ENCODE results near the gene PLA2G7. TPM values are rescaled to one million over a fixed set of nuclear protein-coding genes. Genes with fewer than 3 reads are reported as not detected.

The PLA2G7 gene
- total and polyA plus RNA-seq, 9 donors, result 0.18 to 15.1 (median 1.6) TPM

GRCh38 chr6:46755865-46756264, 20.7 kb upstream of the PLA2G7 start:
- H3K27ac ChIP-seq, result no peak overlapping the region
- peaks cover 9% of the 10 kb centered on the region for H3K4me1 ChIP-seq (ENCODE audit: insufficient read depth)
- H3K27me3 ChIP-seq, result no peaks in the 10 kb centered on the region
- no peaks in the 10 kb centered on the region for H3K9me3 ChIP-seq
- no peak for TF ChIP-seq POLR2A (IDR thresholded peaks at IDR 0.05)
- no peak for TF ChIP-seq CTCF (IDR thresholded peaks at IDR 0.05)
- TF ChIP-seq EP300 (IDR thresholded peaks at IDR 0.05), result no peak
- intact Hi-C loops (cut with DNase I), result no loop called here
- H3K4me3 ChIP-seq, result no peak overlapping the region
- no peak for DNase-seq
- H3K36me3 ChIP-seq, result no peaks in the 10 kb centered on the region
- 62 to 72% (median 63%) methylated on average over 1 of the region's 1 CpG for WGBS, 3 donors

DNA sequence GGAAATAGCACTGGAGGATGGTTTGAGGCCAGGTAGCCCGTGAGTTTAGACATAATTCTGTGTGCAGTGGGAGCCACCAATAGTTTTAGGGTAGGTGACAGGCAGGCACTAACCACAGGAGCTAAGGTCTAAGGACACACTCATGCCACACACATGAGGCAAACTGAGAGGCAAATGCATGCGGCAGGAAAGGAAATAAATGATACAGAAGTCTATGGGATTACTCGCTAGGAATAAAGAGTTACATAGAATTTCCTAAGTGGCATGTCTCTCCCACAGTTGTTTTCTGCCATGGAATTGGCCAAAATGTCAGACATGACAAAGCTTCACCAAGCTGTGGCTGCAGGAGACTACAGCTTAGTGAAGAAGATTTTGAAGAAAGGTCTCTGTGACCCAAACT, 16.5 kb upstream of the PLA2G7 start:
- Histone ChIP-seq H3K36me3 (no peaks in the 10 kb centered on the region), H3K4me1 (ENCODE audit: insufficient read depth) (no peaks in the 10 kb centered on the region), H3K9me3 (no peaks in the 10 kb centered on the region), H3K27me3 (no peaks in the 10 kb centered on the region), H3K4me3 (no peak overlapping the region), H3K27ac (no peak overlapping the region)
- 65 to 94% (median 92%) methylated on average over 3 of the region's 3 CpGs for WGBS, 3 donors
- intact Hi-C loops (cut with DNase I), result no loop called here
- DNase-seq, result no peak
- no peak for TF ChIP-seq EP300 (IDR thresholded peaks at IDR 0.05)
- TF ChIP-seq POLR2A (IDR thresholded peaks at IDR 0.05), result no peak
- TF ChIP-seq CTCF (IDR thresholded peaks at IDR 0.05), result no peak

DNA sequence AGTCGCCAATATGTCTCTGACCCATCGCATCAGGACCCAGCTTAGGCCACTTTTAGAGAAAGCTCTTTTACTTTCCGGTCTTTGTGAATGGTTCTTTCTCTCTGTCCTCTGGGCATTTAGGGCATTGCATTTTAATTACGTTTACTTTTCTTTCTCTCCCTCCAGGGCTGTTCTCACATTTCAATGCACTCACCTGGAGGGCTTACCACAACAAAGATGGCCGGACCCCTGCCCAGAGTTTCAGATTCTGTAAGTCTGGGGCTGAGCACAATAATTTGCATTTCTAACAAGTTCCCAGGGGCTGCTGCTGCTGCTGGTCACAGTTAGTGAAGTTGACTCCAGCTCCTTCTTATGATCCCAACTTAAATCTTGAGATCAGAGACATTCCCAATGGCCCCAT, 14.6 kb upstream of the PLA2G7 start:
- 90 to 94% (median 92%) methylated on average over 5 of the region's 5 CpGs for WGBS, 3 donors
- Histone ChIP-seq H3K36me3 (no peaks in the 10 kb centered on the region), H3K27me3 (no peaks in the 10 kb centered on the region), H3K9me3 (no peaks in the 10 kb centered on the region), H3K4me3 (no peak overlapping the region), H3K27ac (no peak overlapping the region), H3K4me1 (ENCODE audit: insufficient read depth) (no peaks in the 10 kb centered on the region)
- intact Hi-C loops (cut with DNase I), result no loop called here
- no peak for TF ChIP-seq EP300 (IDR thresholded peaks at IDR 0.05)
- no peak for TF ChIP-seq CTCF (IDR thresholded peaks at IDR 0.05)
- TF ChIP-seq POLR2A (IDR thresholded peaks at IDR 0.05), result no peak
- DNase-seq, result no peak

DNA sequence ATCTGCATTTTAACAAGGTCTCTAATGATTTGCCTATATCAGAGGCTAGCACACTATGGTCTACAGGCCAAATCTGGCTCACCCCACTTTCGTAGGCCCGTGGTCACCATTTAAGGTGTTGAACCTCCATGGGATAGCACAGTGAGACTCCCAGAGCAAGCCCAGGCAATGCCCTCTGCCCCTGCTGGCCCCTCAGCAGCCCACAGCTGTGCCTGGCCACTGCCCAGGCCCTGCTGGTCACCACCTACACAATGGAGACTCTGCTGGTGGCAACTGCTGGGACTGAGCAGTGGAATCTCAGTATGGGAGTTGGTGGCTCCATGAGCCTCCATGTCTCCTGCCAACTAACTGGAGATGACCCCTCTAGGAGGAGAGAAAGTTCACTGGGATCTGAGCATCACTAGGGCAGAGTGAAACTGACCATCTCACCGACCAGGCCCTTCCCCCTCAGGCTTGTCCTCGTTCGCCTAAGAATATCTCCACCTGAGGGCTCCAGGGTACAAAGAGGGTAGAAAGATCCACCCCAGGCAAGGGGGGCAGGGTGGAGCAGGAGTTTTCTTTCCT, 13.8 kb upstream of the PLA2G7 start:
- TF ChIP-seq POLR2A (IDR thresholded peaks at IDR 0.05) (no peak), EP300 (IDR thresholded peaks at IDR 0.05) (no peak), CTCF (IDR thresholded peaks at IDR 0.05) (no peak)
- Histone ChIP-seq H3K4me1 (ENCODE audit: insufficient read depth) (no peaks in the 10 kb centered on the region), H3K27ac (no peak overlapping the region), H3K36me3 (no peaks in the 10 kb centered on the region), H3K4me3 (no peak overlapping the region), H3K9me3 (no peaks in the 10 kb centered on the region), H3K27me3 (no peaks in the 10 kb centered on the region)
- intact Hi-C loops (cut with DNase I), result no loop called here
- 94 to 96% (median 95%) methylated on average over 5 of the region's 5 CpGs for WGBS, 3 donors
- DNase-seq, result no peak

Data from ovary (tissue), 9 donors.